ENCODE results near the gene OPCML.

Gene OPCML

GRCh38 chr11:133175103-133175502, 357.2 kb downstream of the OPCML start:
- no peak for DNase-seq (ENCODE audit: low spot score)

DNA sequence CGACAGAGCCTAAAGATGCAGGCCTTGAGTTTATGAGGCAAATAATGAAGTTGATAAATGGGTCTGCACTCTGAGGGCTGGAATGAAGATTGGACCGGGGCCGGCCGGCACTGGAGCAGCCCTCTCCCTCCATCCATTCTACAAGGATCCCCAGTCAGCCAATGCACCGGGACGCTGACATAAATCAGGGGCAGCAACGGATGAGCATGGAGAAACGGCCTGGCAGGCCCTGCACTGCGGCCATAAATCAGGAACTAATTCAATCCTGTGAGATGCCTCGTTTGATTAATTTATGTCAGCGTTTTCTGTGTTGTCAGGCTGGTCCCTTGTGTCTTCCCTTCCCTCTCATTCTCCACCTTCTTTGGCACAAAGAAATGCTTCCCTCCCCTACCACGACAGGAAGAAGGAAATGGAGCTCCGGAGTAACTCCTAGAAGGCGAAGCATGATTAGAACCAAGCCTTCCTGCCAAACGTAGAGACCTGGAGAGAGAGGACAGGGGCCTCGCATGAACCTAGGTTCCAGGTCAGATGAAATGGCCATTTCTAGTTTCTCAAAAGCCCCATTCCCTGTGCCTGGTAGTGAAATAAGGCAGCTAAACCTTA, 358.4 kb downstream of the OPCML start:
- DNase-seq (ENCODE audit: low spot score): no peak

- no peak for DNase-seq (ENCODE audit: low spot score)
These were observed 360.0 kb downstream of the OPCML start for GRCh38 chr11:133172349-133172748.

GRCh38 chr11:133171374-133171773, 360.9 kb downstream of the OPCML start:
- DNase-seq (ENCODE audit: low spot score): no peak

- DNase-seq (ENCODE audit: low spot score): no peak
These were observed 364.3 kb downstream of the OPCML start for GRCh38 chr11:133168016-133168415.

DNA sequence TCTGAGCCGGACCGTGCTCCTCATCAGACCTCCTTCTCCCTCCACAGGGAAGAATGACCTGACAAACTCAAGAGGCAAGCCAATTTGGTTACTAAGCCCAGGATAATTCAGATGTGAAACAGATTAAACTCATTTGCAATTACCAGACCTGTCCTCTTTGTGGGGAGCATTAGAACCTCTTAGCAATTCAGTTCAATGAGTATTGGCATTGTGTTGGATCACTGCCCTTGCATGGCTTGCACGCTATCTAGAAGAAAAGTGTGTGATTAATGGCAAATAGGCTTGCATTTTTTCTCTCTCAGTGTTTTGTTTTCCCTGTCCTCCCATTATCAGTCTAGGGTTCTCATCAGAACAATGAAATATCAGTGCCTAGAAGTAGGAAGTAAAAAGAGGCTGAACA, 365.6 kb downstream of the OPCML start:
- no peak for DNase-seq (ENCODE audit: low spot score)

GRCh38 chr11:133164986-133165385, 367.3 kb downstream of the OPCML start:
- no peak for DNase-seq (ENCODE audit: low spot score)

- DNase-seq (ENCODE audit: low spot score): peak; percentile 15
These were observed 368.6 kb downstream of the OPCML start for GRCh38 chr11:133163463-133164419.

GRCh38 chr11:133162227-133162626, 370.1 kb downstream of the OPCML start:
- no peak for DNase-seq (ENCODE audit: low spot score)

DNA sequence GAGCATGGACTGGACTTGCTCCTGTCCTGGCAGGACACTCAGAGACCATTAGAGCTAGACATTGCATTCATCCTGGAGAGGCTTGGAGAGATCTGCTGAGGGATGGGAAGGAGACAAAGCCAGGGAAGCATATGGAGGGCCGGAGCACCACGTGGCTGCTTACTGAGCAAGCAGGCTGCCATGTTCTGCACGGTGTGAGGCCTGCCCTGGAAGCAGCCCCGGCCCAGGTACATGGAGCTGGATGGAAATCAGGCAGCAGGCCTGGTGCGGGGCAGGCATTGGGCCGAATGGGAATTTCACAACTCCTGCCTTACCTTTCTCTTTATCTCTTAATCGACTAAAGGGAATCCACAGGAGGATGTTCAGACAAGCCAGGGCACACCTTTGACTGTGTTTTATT, 371.5 kb downstream of the OPCML start:
- no peak for DNase-seq (ENCODE audit: low spot score)

DNA sequence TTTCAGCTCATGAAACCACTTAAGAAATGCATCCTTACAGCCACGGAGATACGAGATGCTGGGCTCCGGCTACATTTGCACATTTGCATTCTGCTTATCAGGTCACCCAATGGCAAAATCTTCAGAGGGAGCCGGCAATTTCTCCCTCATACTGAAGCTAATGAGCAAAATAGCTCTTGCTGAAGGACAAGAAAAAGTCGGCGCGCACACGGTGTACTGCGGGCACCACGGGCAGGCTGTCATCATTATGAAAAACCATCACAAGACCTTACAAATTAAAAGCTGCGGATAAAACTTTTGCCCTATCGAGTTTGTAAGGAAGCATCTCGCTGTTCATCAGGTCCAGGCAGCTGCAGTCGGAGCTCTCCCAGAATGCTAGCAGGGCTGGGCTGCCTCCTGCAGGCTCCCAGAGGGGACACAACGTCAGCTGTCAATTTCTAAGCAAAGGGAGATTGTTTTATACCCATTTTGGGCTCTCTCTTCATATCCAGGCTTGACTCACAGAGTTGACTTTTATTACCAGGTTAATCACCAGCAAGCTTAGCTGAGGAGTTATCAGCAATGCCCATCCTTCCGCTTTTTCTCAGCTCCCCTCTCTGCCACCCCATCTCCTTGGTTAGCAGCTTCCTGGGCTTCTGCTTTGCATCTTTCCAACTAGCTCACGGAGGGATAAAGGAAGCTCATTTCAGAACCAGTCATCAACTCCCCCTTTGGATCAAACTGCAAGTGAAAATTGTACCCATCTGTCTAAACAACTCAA, 375.1 kb downstream of the OPCML start:
- no peak for DNase-seq (ENCODE audit: low spot score)

GRCh38 chr11:133154781-133155180, 377.5 kb downstream of the OPCML start:
- no peak for DNase-seq (ENCODE audit: low spot score)

DNA sequence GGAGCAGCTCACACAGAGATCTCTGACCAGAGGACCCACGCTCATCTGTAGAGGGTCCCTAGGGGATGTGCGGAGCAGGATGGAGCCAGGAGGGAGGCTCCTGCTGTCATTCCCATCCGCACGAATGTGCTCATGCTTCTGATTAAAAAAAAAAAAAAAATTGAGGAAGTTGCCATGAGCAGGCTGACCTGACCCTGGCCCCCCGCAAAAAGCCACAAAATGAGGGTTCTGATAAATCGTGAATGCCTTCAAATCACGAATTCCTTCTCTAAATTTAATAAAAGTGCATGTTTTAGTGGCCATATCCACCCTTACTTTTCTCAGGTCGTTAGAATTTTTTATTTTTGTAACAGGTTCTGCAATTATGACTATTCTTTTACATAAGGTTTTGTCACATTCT, 378.2 kb downstream of the OPCML start:
- DNase-seq (ENCODE audit: low spot score): no peak

DNA sequence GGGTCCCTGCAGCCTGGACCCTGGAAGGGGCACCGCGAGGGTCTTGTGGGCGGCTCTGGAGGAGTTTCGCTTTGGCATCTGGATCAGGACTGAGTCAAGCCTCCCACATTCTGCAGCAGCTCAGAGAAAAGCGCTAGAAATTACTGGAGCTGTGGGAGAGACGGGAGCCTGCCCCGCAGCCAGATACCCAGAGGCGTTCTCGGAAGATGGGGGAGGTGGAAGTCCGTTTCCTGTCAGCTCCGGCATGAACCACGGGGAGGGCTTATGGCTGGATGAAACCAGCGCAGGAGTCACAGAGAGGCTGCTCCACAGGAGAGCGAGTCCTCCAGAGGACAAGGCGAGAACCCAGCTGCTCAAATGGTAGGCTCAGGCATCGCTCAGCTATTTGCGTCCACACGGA, 379.3 kb downstream of the OPCML start:
- DNase-seq (ENCODE audit: low spot score): no peak

GRCh38 chr11:133149698-133150097, 382.6 kb downstream of the OPCML start:
- no peak for DNase-seq (ENCODE audit: low spot score)

DNA sequence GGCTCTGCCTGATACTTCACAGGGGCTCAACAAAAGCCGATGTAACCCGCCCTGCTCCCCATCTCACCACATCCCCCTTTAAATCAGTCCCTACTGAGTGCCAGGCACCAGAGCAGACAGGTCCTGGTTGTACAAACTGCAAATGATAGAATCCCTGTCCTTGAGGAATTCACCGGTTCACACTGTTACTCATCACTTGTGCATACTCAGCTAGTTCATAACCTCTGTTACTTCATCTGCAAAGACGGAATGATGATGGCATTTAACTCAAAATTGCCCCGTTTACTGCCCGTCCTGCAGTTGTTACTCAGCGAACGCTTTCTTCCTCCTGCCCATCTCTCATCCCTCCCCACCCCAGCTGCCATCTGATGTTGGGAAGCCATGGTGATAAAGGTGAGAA, 384.7 kb downstream of the OPCML start:
- DNase-seq (ENCODE audit: low spot score): no peak

DNA sequence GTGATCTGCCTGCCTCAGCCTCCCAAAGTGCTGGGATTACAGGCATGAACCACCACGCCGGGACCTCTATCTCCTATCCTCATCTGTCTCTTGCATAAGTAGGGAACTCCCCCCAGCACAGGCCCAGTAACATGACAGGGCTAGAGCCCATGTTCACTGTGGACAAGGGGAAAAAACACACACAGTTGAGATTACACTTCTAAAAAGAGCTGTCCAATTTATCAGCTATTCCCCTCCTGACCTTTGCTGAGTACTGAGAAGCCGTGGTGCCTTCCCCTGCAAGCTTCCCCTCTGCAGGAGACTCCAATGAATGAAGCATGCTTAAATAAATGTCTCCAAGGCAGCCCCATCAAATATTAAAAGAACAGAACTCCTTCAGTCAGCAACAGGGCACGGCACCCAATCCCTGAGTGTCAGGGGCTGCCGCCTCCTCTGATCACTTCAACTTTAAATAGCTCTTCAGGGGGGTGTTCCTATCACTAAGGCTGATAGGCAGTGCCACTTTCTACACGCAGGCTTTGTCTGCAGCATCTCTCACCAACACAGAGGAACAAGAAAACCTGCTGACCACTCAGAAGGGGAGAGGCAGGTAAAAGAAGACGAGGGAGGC, 385.5 kb downstream of the OPCML start:
- DNase-seq (ENCODE audit: low spot score): no peak

DNA sequence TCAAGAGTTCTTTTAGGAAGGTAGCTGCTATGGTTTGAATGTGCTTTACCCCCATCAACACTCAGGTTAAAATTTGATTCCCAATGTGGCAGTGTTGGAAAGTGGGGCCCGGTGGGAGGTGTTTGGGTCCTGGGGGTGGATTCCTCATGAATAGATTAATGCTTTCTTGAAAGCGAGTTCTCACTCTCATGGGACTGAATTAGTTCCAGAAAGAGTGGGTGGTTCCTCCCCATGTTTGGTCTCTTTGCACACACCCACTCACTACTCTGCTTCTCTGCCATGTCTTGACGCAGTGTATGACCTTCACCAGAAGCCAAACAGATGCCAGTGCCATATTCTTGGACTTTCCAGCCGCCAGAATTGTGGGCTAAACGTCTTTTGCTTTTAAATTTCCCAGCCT, 394.4 kb downstream of the OPCML start:
- DNase-seq (ENCODE audit: low spot score): no peak

DNA sequence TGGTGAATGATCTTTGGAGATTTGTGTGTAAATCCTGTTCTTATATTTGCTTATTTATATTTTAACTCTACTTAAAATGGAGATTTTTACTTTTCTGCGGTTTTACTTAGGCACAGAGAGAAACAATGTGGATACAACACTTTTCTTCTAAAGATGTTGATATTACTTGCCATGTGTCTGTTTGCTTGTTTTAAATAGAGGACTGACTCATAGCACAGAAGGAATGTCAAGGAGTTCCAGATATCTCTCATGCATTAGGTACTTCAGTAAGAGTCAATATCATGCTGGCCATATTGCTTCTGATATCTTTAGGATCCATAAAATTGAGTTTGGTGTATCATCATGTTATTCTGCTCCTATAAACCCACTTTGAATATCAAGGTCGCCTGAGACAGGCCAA, 395.0 kb downstream of the OPCML start:
- no peak for DNase-seq (ENCODE audit: low spot score)

GRCh38 chr11:133136376-133136775, 395.9 kb downstream of the OPCML start:
- no peak for DNase-seq (ENCODE audit: low spot score)

DNA sequence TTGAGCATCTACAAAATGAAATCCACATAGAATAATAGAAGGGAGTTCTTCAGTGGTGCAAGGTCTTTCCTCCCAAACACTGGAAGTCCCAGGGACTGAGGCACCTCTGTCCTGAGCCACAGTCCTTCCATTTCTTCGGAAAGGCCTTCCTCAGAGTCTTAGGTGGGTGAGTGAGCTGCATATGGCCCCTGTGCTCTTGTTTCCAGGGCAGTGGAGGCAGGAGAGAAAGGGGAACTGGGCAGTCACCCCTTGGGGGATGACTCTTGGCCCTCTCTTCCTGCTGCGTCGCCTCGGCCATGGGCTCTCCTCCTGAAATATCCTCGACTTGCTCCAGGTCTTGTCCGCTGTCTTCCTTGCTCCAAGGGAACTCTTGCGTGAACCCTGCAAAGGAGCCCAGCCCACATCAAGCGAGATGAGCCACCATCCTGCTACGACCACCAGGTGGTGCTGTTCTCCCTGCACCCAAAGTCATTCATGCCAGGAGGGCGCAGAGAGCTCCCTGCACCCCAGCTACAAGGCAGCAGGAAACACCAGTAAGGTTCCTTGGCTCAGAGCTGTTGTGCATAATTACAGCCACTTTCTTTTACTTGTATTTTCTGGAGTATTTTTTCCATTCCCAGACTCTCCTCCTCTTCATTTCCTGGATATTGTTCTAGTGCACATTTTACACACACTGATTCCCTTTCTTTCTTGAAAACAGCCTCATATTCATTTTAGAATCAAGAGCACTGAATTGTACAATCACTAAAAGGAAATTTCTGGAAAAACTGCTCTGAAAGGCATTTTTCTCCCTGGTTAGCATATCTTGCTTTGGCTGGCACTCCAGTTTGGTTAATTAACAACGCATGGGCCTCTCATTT, 397.8 kb downstream of the OPCML start:
- DNase-seq (ENCODE audit: low spot score): peak; percentile 29

Data from AG08396 (cell line).